ENCODE measurements around the gene KISS1. TPM values are rescaled to one million over a fixed set of nuclear protein-coding genes. Genes with fewer than 3 reads are reported as not detected.

Gene KISS1
- total RNA-seq, 2 donors from 2014 or later: not detected

DNA sequence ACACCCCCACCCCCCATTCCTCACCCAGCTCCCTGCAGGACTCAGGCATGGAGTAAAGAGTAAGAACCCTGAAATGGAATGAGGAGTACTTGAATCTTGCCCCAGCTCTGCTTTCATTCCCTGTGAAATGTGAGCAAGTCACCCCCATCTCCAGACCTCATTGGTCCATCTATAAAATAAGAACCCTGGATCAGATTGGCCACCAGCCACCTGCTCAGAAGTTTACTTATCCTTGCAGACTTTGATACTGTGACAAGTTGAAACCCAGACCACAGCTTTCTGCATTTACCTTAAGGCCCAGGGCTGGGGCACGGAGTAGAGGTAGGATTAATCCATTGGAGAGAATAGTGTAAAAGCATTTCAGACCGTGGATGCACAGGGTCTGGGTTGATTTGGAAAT, 2.2 kb downstream of the KISS1 start:
- Histone ChIP-seq H3K4me1 (peaks cover 0 to 20% of the 10 kb centered on the region in 2 donors), H3K27ac (no peak overlapping the region), H3K9me3 (no peaks in the 10 kb centered on the region), H3K27me3 (no peaks in the 10 kb centered on the region), H3K4me3 (no peak overlapping the region), H3K36me3 (no peaks in the 10 kb centered on the region)
- DNase-seq (ENCODE audit: low spot score): no peak
- TF ChIP-seq CTCF (IDR thresholded peaks at IDR 0.05): no peak

DNA sequence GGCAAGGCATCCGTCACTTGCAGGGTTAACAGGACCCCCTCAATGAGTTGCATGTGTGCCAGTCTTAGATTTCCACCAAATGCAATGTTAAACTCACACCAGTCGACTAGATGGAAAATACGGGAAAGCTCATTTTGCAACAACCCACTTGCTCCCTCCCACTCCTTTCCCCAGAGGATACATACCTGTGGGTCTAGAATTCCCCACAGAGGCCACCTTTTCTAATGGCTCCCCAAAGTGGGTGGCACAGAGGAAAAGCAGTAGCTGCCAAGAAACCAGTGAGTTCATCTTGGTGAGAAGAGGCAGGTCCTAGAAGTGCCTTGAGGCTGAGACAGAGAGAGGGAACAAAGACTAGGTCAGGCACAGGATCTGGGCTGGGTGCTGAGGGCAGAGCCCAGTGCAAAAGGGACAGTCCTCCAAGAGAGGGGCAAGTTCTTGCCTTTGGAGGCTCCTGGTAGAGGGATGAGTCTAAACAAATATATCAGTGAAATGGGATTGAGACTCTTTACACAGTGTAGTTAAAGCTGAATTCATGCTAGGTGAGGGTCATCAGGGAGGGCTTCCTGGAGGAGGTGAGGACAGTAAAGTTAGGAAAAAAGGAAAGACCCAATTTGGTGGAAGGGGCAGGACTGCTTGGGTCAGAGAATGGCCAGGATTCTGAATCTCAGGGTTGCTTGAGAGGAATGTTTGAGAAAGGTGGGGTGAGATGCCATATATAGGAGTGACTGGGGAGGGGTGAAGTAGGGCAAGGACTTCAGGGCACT, 3.5 kb downstream of the KISS1 start:
- Histone ChIP-seq H3K27ac (no peak overlapping the region), H3K27me3 (no peaks in the 10 kb centered on the region), H3K9me3 (no peaks in the 10 kb centered on the region), H3K4me3 (no peak overlapping the region), H3K36me3 (no peaks in the 10 kb centered on the region), H3K4me1 (peaks cover 0 to 9% of the 10 kb centered on the region in 2 donors)
- no peak for DNase-seq (ENCODE audit: low spot score)
- no peak for TF ChIP-seq CTCF (IDR thresholded peaks at IDR 0.05)

DNA sequence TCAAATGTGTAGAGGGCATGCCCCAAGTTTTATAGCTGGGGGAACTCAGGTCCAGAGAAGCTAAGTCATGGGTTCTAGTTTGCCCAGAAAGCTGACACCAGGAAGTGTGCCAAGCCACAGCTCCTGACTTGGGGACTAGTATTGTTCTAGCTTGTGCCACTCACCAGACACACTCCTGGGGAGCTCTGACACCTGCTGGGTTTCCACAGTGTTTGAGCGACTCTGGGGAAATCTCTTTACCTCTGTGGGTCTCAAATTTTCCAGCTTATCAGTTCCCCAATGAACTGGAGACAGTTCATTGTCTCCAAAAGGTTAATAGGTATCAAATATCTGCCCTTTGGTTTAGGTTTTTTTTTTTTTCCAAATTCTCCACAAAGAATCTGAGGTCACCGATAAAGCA, 4.2 kb downstream of the KISS1 start:
- no peak overlapping the region for H3K27ac ChIP-seq
- DNase-seq (ENCODE audit: low spot score): no peak
- no peaks in the 10 kb centered on the region for H3K9me3 ChIP-seq
- H3K27me3 ChIP-seq: no peaks in the 10 kb centered on the region
- no peaks in the 10 kb centered on the region for H3K36me3 ChIP-seq
- no peak overlapping the region for H3K4me3 ChIP-seq
- TF ChIP-seq CTCF (IDR thresholded peaks at IDR 0.05): no peak
- peaks cover 0 to 9% of the 10 kb centered on the region in 2 donors for H3K4me1 ChIP-seq

- Histone ChIP-seq H3K27me3 (no peaks in the 10 kb centered on the region), H3K9me3 (no peaks in the 10 kb centered on the region), H3K27ac (no peak overlapping the region), H3K4me1 (peaks cover 0 to 9% of the 10 kb centered on the region in 2 donors), H3K36me3 (no peaks in the 10 kb centered on the region), H3K4me3 (no peak overlapping the region)
- no peak for DNase-seq (ENCODE audit: low spot score)
- no peak for TF ChIP-seq CTCF (IDR thresholded peaks at IDR 0.05)
These were observed 4.8 kb downstream of the KISS1 start for GRCh38 chr1:204191456-204191855.

DNA sequence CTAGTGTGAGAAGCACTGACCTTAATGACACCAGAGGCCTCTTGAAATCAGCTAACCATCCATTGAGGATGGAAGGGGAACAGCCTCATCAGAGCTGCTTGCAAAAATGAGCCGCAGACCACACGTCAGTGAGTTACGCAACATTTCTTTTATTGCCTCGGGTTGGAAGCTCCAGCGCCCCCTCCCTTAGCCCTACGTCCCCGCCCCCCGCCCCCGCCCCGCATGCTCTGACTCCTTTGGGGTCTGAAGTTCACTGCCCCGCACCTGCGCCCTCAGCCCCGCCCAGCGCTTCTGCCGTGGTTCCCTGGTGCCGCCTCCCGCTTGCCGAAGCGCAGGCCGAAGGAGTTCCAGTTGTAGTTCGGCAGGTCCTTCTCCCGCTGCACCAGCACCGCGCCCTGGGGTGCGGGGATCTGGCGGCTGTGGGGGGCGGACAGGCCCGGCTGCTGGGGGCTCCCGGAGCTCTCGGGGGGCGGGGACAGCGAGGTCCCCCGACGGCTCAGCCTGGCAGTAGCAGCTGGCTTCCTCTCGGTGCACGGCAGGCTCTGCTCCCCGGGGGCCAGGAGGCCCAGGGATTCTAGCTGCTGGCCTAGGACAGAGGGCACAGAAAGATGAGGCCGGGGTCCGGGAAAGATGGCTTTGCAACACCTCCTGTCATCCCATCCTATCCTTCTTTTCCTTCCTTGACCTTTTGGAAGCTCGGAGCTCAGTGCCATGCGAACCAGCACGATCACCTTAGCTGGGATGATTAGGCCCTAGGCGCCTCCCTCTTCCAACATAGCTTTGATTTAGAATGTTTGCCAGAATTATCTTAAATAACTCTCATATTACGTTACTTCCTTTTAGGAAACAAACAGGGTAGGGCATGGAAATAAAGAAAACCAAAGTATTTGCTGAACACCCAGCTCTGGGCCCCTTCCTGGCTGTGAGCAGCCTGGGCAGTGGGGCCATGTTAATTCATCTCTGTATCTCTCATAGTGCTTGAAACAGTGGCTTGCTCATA, 5.8 kb downstream of the KISS1 start:
- peak overlapping the region in 1 of 2 donors; percentile 40 for H3K4me3 ChIP-seq
- H3K9me3 ChIP-seq: no peaks in the 10 kb centered on the region
- no peaks in the 10 kb centered on the region for H3K36me3 ChIP-seq
- H3K27me3 ChIP-seq: no peaks in the 10 kb centered on the region
- no peak for TF ChIP-seq CTCF (IDR thresholded peaks at IDR 0.05)
- peaks cover 0 to 9% of the 10 kb centered on the region in 2 donors for H3K4me1 ChIP-seq
- H3K27ac ChIP-seq: no peak overlapping the region
- no peak for DNase-seq (ENCODE audit: low spot score)
